GM12875 (cell line): ENCODE data around the gene DNAJC13.

Experiments used
- H3K4me3 ChIP-seq: one replicate; pipeline ENCODE4 v1.5.1; 2011; ENCODE audit warnings: low read depth, low read length, control low read depth
- CTCF ChIP-seq: IDR thresholded peaks from 2 replicates; pipeline ENCODE4 v1.5.1; 2011; ENCODE audit warnings: low read depth, mild to moderate bottlenecking, control low read depth, inconsistent platforms, low read length, moderate library complexity, borderline replicate concordance; ENCODE audit not compliant: insufficient read depth

The DNAJC13 gene

GRCh38 chr3:132461544-132461943 lies 44.2 kb downstream of the DNAJC13 start:
- TF ChIP-seq CTCF, result no peak

GRCh38 chr3:132464066-132464465 lies 46.8 kb downstream of the DNAJC13 start:
- H3K4me3 ChIP-seq, result no peak overlapping the region
- no peak for TF ChIP-seq CTCF

More at GRCh38 chr3:132461544-132461943, 44.2 kb downstream of the DNAJC13 start:
- no peak overlapping the region for H3K4me3 ChIP-seq

- TF ChIP-seq CTCF, result no peak
- no peak overlapping the region for H3K4me3 ChIP-seq
Measured at GRCh38 chr3:132469326-132469725, 52.0 kb downstream of the DNAJC13 start.

GRCh38 chr3:132486099-132486498 lies 68.8 kb downstream of the DNAJC13 start:
- no peak overlapping the region for H3K4me3 ChIP-seq
- TF ChIP-seq CTCF, result no peak

- H3K4me3 ChIP-seq, result no peak overlapping the region
- no peak for TF ChIP-seq CTCF
Measured at GRCh38 chr3:132488151-132488550, 70.8 kb downstream of the DNAJC13 start.

GRCh38 chr3:132499071-132499470 lies 81.8 kb downstream of the DNAJC13 start:
- no peak overlapping the region for H3K4me3 ChIP-seq
- no peak for TF ChIP-seq CTCF

GRCh38 chr3:132503559-132503958 lies 86.3 kb downstream of the DNAJC13 start:
- no peak for TF ChIP-seq CTCF
- no peak overlapping the region for H3K4me3 ChIP-seq
